ENCODE results near the gene SPPL2B.

DNA sequence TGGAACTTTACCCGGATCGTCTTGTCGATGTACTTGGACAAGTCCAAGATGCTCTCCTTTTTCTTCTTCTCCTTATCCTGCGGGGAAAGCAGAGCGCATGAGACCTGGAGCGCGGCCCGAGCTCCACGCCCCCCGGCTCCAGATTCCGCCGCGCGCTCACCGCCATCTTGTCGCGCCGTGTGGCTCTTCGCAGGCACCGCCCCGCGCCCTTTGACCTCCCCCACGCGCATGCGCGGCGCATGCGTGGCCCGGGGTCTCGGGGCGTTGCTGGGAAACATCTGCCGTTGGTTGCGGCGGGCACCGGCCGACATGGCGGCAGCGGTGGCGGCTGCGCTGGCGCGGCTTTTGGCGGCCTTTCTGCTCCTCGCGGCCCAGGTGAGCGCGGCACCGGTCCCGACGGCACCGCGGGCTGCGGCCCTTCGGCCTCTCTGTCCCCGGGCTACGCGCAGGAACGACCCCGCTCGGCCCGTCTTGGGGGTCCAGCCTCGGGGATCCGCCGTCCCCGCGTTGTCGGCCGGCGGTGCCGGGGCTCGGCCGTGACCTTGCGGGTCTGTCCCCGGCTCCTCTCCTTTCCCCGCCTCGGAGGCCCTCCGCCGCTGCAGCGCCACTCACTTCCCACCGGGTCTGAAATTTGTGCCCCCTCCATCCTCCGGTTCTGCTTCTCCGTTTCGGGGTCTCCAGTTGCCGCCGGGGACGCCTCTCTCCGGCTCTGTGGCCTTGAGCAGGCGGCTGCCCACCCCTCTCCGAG is at the start of gene SPPL2B, which contains the start of gene LSM7:
- TF ChIP-seq, protein P1, sequence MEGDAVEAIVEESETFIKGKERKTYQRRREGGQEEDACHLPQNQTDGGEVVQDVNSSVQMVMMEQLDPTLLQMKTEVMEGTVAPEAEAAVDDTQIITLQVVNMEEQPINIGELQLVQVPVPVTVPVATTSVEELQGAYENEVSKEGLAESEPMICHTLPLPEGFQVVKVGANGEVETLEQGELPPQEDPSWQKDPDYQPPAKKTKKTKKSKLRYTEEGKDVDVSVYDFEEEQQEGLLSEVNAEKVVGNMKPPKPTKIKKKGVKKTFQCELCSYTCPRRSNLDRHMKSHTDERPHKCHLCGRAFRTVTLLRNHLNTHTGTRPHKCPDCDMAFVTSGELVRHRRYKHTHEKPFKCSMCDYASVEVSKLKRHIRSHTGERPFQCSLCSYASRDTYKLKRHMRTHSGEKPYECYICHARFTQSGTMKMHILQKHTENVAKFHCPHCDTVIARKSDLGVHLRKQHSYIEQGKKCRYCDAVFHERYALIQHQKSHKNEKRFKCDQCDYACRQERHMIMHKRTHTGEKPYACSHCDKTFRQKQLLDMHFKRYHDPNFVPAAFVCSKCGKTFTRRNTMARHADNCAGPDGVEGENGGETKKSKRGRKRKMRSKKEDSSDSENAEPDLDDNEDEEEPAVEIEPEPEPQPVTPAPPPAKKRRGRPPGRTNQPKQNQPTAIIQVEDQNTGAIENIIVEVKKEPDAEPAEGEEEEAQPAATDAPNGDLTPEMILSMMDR (IDR thresholded peaks at IDR 0.05; ENCODE audit: poor library complexity), result no peak
- TF ChIP-seq EZH2 (IDR thresholded peaks at IDR 0.05; ENCODE audit: borderline replicate concordance), result no peak

Data from hepatocyte (in vitro differentiated cells).